DOHH2 (cell line): Measurements from ENCODE around the gene KCNK17.

ENCODE experiments used
- H3F3A ChIP-seq: fragments of 200-600 bp; sonication (generic), shearing (Covaris generic); 2 replicates; pipeline ENCODE4 v1.6.0; 2016; ENCODE audit warnings: antibody characterized with exemption, mild to moderate bottlenecking; ENCODE audit not compliant: control insufficient read depth, insufficient read depth
- H3K27ac ChIP-seq: fragments of 200-600 bp; sonication (generic); 2 replicates; pipeline ENCODE4 v1.5.1; 2014; ENCODE audit warnings: low read depth, mild to moderate bottlenecking, low read length, moderate library complexity
- H3K27me3 ChIP-seq: fragments of 200-600 bp; sonication (generic); 2 replicates; pipeline ENCODE4 v1.6.1; 2014; ENCODE audit warnings: mild to moderate bottlenecking, low read length, mixed read lengths; ENCODE audit not compliant: control insufficient read depth
- H3K36me3 ChIP-seq: fragments of 200-600 bp; sonication (generic); 2 replicates; pipeline ENCODE4 v1.6.1; 2014; ENCODE audit warnings: mild to moderate bottlenecking, low read length, moderate library complexity, mixed read lengths; ENCODE audit not compliant: control insufficient read depth
- H3K4me1 ChIP-seq: fragments of 200-600 bp; sonication (generic); 2 replicates; pipeline ENCODE4 v1.6.1; 2014; ENCODE audit warnings: mild to moderate bottlenecking, low read length, mixed read lengths; ENCODE audit not compliant: control insufficient read depth
- H3K4me2 ChIP-seq: fragments of 200-600 bp; sonication (generic); 2 replicates; pipeline ENCODE4 v1.6.0; 2014; ENCODE audit warnings: mild to moderate bottlenecking, low read length, moderate library complexity
- H3K4me3 ChIP-seq: fragments of 200-600 bp; sonication (generic); 2 replicates; pipeline ENCODE4 v1.5.1; 2014; ENCODE audit warnings: mild to moderate bottlenecking, low read length, mixed read lengths
- H3K79me2 ChIP-seq: fragments of 200-600 bp; sonication (generic); 2 replicates; pipeline ENCODE4 v1.6.1; 2014; ENCODE audit warnings: mild to moderate bottlenecking, low read length, mixed read lengths; ENCODE audit not compliant: control insufficient read depth
- H3K9me2 ChIP-seq: fragments of 200-600 bp; sonication (generic); replicated peaks from 2 replicates; pipeline ENCODE4 v1.6.1; 2014; ENCODE audit warnings: mild to moderate bottlenecking, low read length, mixed read lengths; ENCODE audit not compliant: control insufficient read depth
- H3K9me3 ChIP-seq: fragments of 200-600 bp; sonication (generic); 2 replicates; pipeline ENCODE4 v1.6.1; 2014; ENCODE audit warnings: antibody characterized with exemption, low read length, mixed read lengths; ENCODE audit not compliant: control insufficient read depth, insufficient read depth
- H4K20me1 ChIP-seq: fragments of 200-600 bp; sonication (generic); 2 replicates; pipeline ENCODE4 v1.6.0; 2014; ENCODE audit warnings: low read depth, mild to moderate bottlenecking, antibody characterized with exemption, low read length, moderate library complexity; ENCODE audit not compliant: control insufficient read depth, insufficient read depth
- CTCF ChIP-seq: fragments of 200-600 bp; sonication (generic); IDR thresholded peaks from one replicate; pipeline ENCODE4 v1.5.1; 2014; ENCODE audit warnings: antibody characterized with exemption, mild to moderate bottlenecking, low read depth, low read length; ENCODE audit not compliant: poor library complexity, severe bottlenecking
- EZH2phosphoT487 ChIP-seq: fragments of 200-600 bp; sonication (generic); IDR thresholded peaks from 2 replicates; pipeline ENCODE4 v1.6.1; 2017; ENCODE audit warnings: borderline replicate concordance, mild to moderate bottlenecking, antibody characterized with exemption, low read length, moderate library complexity, mixed read lengths

The KCNK17 gene

GRCh38 chr6:39261751-39262150 is 52.5 kb downstream of the KCNK17 start:
- H3K27ac ChIP-seq: no peak overlapping the region
- H3K36me3 ChIP-seq: no peaks in the 10 kb centered on the region
- H3K4me1 ChIP-seq: no peaks in the 10 kb centered on the region
- no peaks in the 10 kb centered on the region for H4K20me1 ChIP-seq
- no peaks in the 10 kb centered on the region for H3K9me2 ChIP-seq
- H3K79me2 ChIP-seq: no peaks in the 10 kb centered on the region
- H3K4me2 ChIP-seq: no peak overlapping the region
- TF ChIP-seq EZH2phosphoT487 (no peak), CTCF (no peak)
- H3K27me3 ChIP-seq: no peaks in the 10 kb centered on the region
- H3K9me3 ChIP-seq: no peaks in the 10 kb centered on the region
- no peak overlapping the region for H3K4me3 ChIP-seq
- H3F3A ChIP-seq: no peaks in the 10 kb centered on the region

GRCh38 chr6:39260953-39261352 is 53.3 kb downstream of the KCNK17 start:
- H3K9me3 ChIP-seq: no peaks in the 10 kb centered on the region
- H3K27me3 ChIP-seq: no peaks in the 10 kb centered on the region
- H3K36me3 ChIP-seq: no peaks in the 10 kb centered on the region
- H3K79me2 ChIP-seq: no peaks in the 10 kb centered on the region
- no peaks in the 10 kb centered on the region for H4K20me1 ChIP-seq
- no peak overlapping the region for H3K4me2 ChIP-seq
- H3K4me3 ChIP-seq: no peak overlapping the region
- no peaks in the 10 kb centered on the region for H3K4me1 ChIP-seq
- no peaks in the 10 kb centered on the region for H3K9me2 ChIP-seq
- H3K27ac ChIP-seq: no peak overlapping the region
- no peak for TF ChIP-seq CTCF
- TF ChIP-seq EZH2phosphoT487: no peak
- H3F3A ChIP-seq: no peaks in the 10 kb centered on the region

- H3K79me2 ChIP-seq: no peaks in the 10 kb centered on the region
These were observed 53.8 kb downstream of the KCNK17 start for GRCh38 chr6:39260456-39260855.

More at GRCh38 chr6:39260456-39260855, 53.8 kb downstream of the KCNK17 start:
- no peaks in the 10 kb centered on the region for H3K9me3 ChIP-seq
- H3K27ac ChIP-seq: no peak overlapping the region
- H3K27me3 ChIP-seq: no peaks in the 10 kb centered on the region
- TF ChIP-seq CTCF (no peak), EZH2phosphoT487 (no peak)
- H3K4me1 ChIP-seq: no peaks in the 10 kb centered on the region
- no peak overlapping the region for H3K4me2 ChIP-seq
- H3F3A ChIP-seq: no peaks in the 10 kb centered on the region
- no peaks in the 10 kb centered on the region for H3K36me3 ChIP-seq
- no peak overlapping the region for H3K4me3 ChIP-seq
- H4K20me1 ChIP-seq: no peaks in the 10 kb centered on the region
- H3K9me2 ChIP-seq: no peaks in the 10 kb centered on the region
